Left colon (tissue), 2 donors: Measurements from ENCODE around the gene RABGAP1L. TPM values are rescaled to one million over a fixed set of nuclear protein-coding genes. Genes with fewer than 3 reads are reported as not detected.
A peak's percentile ranks its signal among the peaks of the same experiment; 100 is the strongest.
"Not testable (repeated sequence)": the region's sequence is repeated elsewhere in the genome, so short reads cannot be mapped to it uniquely, and the experiment has no call there.

ENCODE experiments used
- ATAC-seq: fragments of 200-7000 bp; cut with Tn5 transposase; one replicate; pipeline ENCODE4 v1.9.1; 2020; ENCODE audit warnings: mild to moderate bottlenecking, moderate library complexity
- DNase-seq, 2 donors: peaks; one replicate each; pipeline ENCODE4 v3.0.0-alpha.2; 2020
- intact Hi-C, 2 donors: fragments of 100-400 bp; cut with DNase I in 1 of 2; cut with micrococcal nuclease in 1 of 2; formaldehyde crosslinking; loops; one replicate each; pipeline versions ENCODE4 v1.11.2 to v1.14.0; 2022; cut with DNase I, micrococcal nuclease
- total RNA-seq, 2 donors: library from RNA; stranded (reverse); fragmentation: NEBNext Ultra II Directional; extraction: Animal tissue kit (Norgen Biotek cat#: 25700); gene quantifications; one replicate each; pipeline ENCODE4 v1.2.1, GENCODE V29; 2021
- donor health status: DM: no; HTN: no; CAD: no.
- donor health status: DM: yes; HTN: yes; CAD: no.

The RABGAP1L gene
- total RNA-seq, 2 donors from 2014 or later: 67.8 to 70.4 TPM

DNA sequence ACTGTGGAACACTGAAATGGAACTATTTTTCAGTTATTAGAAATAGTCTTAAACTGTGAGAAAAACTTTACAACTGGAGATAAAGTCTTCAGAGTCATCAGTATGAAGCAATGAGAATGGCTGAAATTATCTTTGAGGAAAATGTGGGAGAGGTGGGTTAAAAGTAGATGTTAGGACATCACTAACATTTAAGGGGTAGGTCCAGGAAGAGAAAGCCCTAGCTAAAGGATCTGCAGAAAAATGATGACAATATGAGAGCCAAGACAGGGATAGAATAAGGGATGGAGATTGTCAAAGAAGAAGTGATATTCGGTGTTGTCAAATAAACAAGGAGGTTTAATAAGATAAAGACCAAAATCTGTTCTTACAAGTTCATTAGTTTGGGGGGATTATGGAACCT, 165.2 kb downstream of the RABGAP1L start:
- DNase-seq: no peak
- intact Hi-C loops: no loop called here
- ATAC-seq: no peak

DNA sequence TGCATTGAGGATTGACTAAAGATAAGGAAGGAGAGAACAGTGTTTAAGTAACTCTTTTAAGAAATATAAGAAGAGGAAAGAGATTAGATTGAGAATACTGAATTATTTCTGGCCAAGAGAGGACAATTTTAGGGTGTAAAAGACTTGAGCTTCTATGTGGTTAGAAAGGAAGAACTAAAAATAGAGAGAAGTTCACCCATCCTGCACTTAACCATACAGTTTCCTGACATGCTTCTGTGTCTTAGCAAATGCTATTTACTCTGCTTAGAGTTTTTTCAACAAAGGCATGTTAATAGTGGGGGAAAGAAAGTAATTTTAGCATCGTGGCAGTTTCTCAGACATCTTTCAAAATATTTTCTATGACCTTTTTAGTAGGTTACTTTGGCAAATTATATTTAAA, 165.6 kb downstream of the RABGAP1L start:
- intact Hi-C loops: no loop called here
- DNase-seq (no peak), ATAC-seq (no peak)

DNA sequence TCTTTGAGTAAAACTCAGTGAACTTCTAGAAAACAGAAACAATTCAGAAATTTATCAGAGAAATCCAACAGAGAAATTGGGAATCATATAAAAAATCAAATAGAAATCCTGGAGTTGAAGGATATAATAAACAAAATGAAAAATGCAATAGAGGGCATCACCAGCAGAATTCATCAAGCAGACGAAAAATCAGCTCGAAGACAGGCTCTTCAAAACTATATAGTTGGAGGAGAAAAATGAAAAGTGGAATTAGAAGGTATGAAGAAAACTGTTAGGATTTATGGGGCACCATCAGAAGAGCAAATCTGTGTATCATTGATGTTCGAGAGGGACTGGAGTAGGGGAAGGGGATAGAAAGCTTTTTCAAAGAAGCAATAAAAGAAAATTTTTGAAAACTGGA, 167.0 kb downstream of the RABGAP1L start:
- intact Hi-C loops: no loop called here
- no peak for ATAC-seq

DNA sequence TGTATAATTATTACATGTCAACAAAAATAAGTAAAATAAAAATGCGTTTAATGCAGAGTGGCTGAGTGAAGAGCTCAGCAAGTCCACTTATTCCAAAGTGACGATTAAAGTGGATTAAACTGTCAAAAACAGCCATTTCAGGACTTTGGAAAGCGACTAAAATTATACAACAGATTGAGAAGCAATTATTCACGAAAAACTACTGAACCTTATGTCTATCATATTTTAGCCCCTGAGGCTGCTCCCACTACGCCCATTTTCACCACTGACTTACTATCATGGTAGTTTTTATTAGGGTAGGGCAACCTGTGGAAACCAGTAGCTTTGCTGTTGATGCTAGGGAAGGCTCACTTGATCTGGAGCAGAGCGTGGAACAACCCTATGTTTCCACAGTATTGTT, 174.1 kb downstream of the RABGAP1L start:
- DNase-seq: no peak

More for the DNA sequence above, 167.0 kb downstream of the RABGAP1L start:
- DNase-seq: no peak

DNA sequence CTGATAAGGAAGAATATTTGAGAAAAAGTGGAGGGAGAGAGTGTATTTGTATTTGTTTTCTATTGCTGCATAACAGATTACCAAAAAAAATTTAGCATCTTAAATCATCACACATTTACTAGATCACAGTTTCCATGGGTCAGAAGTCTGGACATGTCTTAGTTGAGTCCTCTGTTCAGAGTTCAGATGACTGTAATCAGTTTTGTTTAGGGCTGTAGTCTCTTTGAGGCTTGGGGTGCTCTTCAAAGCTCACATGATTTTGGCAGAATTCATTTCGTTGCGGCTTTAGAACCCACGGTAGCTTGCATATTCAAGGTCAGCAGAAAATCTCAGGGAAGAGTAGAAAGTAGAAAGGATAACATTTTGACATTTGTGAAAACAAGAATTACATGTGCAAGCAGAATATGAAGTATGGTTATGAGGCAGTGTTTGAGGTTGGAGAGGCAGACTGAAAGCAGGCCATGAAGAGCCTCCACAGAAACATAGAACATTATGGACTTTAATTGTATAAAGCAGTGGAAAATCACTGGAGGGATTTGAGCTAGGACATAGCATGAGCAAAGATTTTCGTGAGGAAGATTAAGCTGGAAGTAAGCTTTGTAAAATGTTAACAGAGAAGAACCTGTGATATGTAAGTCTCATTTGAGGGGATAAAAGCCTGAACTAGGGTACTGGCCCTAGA, 177.8 kb downstream of the RABGAP1L start:
- ATAC-seq (no peak), DNase-seq (no peak)

More for the DNA sequence above, 174.1 kb downstream of the RABGAP1L start:
- intact Hi-C loops: no loop called here
- ATAC-seq: no peak

DNA sequence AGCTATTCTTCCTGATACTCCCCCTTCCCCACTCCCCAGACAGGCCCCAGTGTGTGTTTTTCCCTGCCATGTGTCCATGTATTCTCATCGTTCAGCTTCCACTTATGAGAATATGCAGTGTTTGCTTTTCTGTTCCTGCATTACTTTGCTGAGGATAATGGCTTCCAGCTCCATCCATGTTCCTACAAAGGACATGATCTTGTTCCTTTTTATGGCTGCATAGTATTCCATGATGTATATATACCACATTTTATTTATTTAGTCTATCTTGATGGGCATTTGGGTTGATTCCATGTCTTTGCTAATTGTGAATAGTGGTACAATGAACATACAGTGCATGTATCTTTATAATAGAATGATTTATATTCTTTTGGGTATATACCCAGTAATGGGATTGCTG, 181.1 kb downstream of the RABGAP1L start:
- ATAC-seq, DNase-seq, intact Hi-C loops: not testable (repeated sequence)

More for the DNA sequence above, 177.8 kb downstream of the RABGAP1L start:
- intact Hi-C loops: no loop called here

DNA sequence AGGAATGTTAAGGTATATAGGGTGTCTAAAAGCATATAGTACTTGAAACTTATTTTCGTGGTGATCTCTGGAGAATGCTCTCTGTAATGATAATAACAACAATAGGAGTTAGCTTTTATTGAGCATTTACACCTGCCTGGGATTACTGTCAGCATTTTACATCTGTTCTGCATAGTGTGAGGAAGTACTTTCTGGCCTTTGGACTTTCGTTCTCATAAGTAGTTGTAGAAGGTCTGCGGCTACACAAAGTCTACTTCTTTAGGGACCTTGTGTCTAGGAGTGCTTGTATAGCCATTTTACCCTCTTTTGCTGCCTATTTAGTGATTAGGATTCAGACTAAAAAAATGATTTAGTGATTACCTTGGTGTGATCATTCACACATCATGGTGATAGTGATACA, 184.8 kb downstream of the RABGAP1L start:
- ATAC-seq (peak; percentile 99), DNase-seq (no peak)
- intact Hi-C loops: no loop called here

DNA sequence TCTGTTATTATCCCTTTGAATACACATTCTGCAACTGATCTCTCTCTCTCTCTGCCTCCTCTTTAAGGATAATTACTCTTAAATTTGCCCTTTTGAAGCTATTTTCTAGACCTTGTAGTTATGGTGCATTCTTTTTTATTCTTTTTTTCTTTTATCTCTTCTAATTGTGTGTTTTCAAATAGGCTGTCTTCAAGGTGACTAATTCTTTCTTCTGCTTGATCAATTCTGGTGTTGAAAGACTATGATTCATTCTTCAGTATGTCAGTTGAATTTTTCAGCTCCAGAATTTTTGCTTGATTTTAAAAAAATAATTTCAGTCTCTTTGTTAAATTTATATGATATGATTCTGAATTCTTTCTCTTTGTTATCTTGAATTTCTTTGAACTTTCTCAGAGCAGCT, 192.8 kb downstream of the RABGAP1L start:
- DNase-seq (no peak), ATAC-seq (no peak)
- intact Hi-C loops: no loop called here

DNA sequence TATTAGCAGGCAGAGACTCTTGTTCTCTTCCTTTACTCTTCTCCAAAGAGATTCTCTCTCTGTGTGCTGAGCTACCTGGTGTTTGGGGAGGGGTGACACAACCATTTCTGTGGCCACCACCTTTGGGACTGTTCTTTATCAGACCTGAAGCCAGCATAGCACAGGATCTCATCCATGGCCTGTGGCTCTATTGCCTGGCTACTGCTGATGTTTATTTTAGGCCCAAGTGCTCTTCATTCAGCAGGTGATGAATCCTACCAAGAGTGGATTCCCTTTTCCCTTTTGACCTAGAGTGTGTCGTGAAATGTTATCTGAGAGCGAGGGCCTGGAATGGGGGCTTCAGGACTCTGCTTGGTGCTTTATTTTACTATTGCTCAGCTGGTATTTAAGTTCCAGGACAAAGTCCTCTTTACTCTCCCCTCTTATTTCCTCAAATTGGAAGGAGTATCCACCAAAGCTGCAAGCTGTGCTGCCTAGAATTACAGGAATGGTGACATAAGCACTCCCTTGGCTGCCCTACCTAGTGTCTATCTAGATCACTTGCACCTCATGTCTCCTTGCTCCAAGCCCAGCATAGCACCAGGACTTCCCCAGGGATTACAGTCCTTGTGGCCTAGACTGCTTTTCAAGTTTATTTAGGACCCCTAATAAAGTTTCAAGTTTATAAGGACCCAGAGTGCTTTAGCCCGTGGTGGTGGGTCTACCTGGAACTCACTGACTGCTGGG, 193.7 kb downstream of the RABGAP1L start:
- intact Hi-C loops: no loop called here
- ATAC-seq: peak; percentile 39
- no peak for DNase-seq

DNA sequence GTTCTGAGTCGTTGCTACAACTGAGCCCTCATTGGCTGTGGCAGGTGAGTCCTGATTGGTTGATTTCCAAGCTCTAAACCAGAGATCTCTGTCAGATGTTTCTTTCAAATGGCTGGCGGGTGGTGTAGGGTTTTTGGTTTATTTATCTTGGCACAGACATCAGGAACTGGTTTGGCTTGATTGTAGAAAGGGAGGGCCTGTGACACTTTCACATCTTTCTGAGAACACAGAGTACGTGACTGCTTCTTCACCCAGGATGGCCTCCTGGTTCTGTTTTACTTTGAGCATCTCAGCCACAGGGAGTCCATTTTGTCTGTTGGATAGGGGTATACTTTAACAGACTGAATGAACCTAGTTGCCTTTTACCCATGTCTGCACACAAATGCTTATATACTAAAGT, 199.0 kb downstream of the RABGAP1L start:
- DNase-seq (no peak), ATAC-seq (peak; percentile 85)

DNA sequence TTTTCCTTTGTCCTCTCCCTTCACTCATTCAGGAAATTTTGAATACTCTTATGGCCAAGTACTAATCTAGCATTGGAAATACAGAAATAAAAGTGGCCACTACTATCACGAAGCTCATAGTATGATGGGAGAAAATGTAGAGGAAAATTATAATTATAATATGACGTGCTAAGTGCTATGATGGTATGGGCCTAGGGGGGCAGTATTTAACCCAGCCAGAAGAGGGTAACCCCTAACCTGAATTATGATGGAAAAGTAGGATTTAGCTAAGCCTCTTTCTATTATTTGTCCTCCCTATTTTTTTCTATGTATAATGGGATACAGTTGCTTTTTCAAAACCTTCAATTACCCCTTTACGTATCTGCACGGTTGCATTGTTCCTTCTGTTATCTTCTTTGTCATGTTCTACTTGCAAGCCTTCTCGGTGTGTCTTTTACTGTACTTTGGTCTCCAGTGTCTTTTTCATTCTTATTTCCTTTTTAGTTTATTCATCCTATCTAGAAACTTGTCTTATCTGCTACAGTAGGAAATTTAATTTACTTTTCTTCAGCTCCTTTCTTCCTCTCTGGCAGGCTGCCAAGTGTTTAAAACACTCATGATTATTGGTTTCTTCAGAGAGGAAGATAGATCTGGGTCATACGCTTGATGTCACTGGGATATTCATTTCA, 199.6 kb downstream of the RABGAP1L start:
- DNase-seq (peak; percentile 41 to 53), ATAC-seq (peak; percentile 90)
- intact Hi-C loops: no loop called here

More for the DNA sequence above, 199.0 kb downstream of the RABGAP1L start:
- intact Hi-C loops: no loop called here

DNA sequence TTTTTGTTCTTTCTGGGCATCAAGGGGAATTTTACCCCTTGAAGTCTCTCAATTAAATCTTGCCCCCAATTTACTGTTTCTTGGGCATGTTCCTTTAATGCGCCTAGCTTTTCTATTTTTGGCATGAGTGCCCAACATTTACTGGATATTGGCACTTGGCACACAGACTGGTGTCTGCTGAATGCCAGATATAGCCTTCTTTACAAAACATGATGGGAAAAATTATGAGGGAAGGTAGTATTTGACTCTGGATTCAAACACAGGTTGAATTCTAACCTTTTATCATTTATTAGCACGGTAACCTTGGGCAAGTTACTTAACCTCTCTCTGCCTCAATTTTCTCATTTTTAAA, 200.1 kb downstream of the RABGAP1L start:
- ATAC-seq (peak; percentile 26), DNase-seq (no peak)
- intact Hi-C loops: no loop called here

DNA sequence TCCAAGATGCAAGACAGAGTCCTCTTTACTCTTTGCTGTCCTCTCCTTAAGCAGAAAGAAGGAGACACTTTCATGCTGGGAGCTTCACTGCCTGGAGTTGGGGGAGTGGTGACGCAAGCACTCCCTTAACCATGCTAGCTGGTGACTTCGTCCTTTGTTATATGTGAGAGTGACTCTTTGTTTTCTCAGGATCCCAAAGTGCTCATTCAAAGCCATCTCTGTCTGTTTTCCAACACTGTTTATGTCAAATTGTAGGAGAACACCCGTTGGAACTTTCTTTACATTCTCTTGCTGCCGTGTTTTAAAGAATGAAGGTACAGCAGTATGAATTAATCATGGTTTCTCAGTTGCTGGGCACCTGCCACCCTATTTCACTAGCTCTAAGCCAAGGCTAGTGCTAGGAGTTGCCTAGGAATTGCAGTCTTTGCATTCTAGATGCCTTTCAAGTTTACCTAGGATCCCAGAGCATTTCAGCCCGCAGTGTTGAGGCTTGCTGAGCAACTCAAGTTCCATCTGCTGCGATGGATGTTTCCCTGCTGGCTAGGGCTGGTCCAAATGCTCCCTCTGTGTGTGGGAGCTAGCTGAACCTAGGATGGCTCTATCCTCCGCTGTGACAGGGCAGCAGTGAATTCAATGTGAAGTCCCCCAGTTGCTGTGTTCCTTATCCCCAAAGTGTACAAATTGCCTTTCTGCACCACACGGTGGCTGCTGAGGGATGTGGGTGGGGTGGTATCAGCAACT, 205.8 kb downstream of the RABGAP1L start:
- ATAC-seq (no peak), DNase-seq (no peak)
- intact Hi-C loops: no loop called here

DNA sequence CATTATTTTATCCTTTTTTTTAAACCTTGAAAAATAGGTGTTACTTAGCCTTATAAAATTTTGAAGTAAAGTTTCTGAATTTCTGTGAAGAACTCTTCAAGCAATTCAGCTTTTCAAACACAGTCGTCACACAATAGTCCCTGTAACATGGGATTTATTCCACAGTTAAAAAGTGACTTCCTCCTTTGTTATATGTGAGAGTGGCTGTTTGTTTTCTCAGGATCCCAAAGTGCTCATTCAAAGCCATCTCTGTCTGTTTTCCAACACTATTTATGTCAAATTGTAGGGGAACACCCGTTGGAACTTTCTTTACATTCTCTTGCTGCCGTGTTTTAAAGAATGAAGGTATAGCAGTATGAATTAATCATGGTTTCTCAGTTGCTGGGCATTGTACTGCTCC, 207.6 kb downstream of the RABGAP1L start:
- ATAC-seq: no peak
- no peak for DNase-seq
- intact Hi-C loops: no loop called here

DNA sequence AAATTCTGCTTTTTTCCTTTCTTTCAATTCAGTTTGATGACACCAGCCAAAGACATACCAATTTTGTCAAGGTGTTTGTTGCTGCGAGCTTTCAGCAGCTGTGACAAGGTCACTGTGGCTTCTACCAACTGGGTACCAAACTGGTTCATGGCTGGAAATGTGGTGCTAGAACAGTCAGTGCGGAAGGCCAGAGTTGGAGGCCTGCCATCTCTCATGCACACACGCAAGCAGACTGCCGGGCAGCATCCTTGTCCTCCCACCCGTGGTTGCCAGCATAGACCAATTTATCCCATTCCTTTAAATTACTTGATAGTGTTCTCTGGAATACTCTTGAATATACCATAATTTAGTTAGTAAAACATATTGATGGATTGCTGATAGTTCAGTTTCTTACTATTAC, 208.6 kb downstream of the RABGAP1L start:
- intact Hi-C loops: no loop called here
- no peak for ATAC-seq
- DNase-seq: no peak

DNA sequence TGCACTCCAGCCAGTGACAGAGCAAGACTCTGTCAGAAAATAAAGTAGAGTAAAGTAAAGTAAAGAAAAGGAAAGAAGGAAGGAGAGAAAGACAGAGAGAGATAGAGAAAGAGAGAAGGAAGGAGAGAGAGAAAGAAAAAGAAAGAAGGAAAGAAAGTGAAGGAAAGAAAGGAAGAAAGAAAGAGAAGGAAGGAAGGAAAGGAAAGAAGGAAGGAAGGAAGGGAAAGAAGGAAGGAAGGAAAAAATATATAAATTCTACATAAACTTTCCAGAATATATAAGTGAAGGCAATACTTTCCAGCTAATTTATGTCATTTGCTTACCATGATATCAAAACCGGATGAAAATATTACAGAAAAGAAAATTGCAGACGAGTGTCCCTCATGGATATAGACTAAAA, 216.7 kb downstream of the RABGAP1L start:
- ATAC-seq (no peak), DNase-seq (no peak)
- intact Hi-C loops: no loop called here

DNA sequence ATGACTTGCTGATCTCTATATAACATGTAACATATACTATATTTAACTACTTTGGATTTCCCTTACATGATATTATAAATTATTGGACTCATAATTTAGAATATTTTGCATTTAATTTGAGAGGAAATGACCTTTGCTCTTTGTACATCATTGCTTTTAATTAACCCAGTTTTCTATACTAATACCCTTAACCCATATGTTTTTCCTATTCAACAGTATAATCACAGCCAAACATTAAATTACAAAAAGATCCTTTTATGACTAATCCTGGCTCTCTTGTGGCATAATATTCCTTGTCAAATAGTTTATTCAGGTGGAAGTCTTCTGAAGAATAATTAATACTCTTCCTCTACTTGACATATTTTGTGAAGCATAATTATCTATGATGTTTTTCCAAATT, 232.4 kb downstream of the RABGAP1L start:
- intact Hi-C loops: no loop called here
- ATAC-seq (no peak), DNase-seq (no peak)

DNA sequence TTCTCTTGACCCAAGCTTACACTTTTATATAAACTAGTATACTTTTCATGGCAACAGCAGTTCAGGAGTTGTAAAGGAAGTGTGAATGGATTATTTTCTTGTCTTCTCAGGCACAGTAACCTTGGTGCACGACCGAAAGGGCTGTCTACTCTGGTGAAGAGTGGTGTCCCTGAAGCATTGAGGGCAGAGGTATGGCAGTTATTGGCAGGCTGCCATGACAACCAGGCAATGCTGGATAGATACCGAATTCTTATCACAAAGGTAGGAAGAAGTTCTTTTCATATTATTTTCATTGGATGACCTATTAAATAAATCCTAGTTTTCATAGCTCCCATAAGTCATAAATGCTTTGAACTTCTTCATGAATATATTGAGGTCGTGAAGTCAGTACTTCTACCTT, 234.6 kb downstream of the RABGAP1L start:
- DNase-seq (no peak), ATAC-seq (no peak)
- intact Hi-C loops: no loop called here

DNA sequence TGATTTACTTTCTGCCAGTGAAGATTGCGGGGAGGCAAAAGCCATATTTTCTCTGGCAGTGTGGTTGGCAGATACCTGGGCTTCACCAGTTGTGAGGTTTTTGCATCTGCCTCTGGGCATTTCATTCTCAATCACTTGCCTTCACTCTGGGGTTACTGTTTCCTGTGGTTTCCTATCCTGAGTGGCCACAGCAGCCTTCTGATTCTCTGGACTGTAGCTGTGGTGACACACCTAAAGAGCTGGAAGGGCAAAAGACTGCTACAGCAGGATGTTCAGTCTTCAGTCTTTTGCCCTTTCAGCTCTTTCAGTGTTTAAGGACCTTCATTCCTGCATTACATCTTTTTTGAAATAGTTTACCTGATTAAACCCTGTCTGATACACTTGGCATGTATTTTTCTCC, 237.9 kb downstream of the RABGAP1L start:
- ATAC-seq (no peak), DNase-seq (no peak)
- intact Hi-C loops: no loop called here

DNA sequence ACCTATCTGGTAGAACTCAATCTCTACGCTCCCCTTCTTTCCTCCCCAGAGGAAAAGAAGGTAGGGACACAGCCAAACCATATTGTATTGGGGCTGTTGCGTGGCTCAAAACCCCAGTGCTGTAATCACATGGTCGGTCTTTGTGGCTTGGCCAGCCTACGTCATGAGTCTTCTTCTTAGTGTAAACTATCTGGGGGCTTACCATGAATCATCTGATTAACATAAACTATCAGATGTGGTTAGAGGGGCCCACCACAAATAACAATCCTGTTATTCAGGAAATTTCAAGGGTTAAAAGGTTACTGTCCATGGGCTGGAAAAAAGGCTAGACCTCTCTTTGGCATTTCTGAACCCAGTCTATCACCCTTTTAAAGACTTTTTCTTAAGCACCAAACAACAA, 238.9 kb downstream of the RABGAP1L start:
- no peak for DNase-seq
- intact Hi-C loops: no loop called here
- no peak for ATAC-seq
